ENCODE data around the gene MRGPRF.

DNA sequence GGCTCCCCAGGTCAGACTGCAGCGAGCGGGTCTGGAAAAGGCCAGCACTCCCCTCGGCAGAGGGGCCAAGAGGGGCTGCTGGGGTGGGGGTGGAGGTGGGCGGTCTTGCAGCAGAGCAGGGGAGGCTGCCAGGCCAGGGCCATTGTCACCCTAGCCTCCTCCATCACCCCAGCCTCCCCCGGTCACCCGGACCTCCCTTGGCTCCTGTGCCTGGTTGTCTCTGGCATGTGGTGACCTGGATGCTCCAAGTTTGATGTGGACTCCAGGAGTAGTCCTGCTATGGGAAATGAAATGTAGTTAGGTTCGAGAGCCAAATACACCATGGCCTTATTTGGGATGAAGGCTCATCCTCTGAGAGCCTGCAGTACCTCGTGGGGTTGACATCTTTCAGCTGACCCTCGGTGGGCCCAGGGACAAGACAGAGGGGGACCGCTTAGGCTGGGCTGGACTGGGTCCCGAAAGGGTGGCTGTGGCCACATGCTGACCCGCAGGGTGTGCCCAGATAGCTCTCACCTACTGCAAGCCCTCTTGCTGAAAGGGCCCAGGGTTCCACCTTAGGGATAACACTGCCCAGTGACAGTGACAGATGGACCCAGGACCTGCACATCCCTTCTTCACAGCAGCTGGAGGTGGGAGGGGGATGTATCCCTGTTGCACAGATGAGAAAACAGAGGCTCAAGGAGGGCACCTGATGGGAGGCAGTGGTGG lies 56.3 kb downstream of the MRGPRF start:
- no peak for TF ChIP-seq POLR2A (IDR thresholded peaks at IDR 0.05)
- TF ChIP-seq, protein P1, sequence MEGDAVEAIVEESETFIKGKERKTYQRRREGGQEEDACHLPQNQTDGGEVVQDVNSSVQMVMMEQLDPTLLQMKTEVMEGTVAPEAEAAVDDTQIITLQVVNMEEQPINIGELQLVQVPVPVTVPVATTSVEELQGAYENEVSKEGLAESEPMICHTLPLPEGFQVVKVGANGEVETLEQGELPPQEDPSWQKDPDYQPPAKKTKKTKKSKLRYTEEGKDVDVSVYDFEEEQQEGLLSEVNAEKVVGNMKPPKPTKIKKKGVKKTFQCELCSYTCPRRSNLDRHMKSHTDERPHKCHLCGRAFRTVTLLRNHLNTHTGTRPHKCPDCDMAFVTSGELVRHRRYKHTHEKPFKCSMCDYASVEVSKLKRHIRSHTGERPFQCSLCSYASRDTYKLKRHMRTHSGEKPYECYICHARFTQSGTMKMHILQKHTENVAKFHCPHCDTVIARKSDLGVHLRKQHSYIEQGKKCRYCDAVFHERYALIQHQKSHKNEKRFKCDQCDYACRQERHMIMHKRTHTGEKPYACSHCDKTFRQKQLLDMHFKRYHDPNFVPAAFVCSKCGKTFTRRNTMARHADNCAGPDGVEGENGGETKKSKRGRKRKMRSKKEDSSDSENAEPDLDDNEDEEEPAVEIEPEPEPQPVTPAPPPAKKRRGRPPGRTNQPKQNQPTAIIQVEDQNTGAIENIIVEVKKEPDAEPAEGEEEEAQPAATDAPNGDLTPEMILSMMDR (IDR thresholded peaks at IDR 0.05): no peak
